GM12873 (cell line): ENCODE data around the gene CLN3.

Source experiments
- TF ChIP-seq, protein P1 (sequence below): IDR thresholded peaks from 2 replicates; pipeline ENCODE4 v1.5.1; 2012; ENCODE audit warnings: low read depth, mild to moderate bottlenecking, moderate library complexity, low read length, control low read depth; ENCODE audit not compliant: insufficient read depth; ENCODE audit errors: missing control alignments

The CLN3 gene

GRCh38 chr16:28532940-28533647, 41.2 kb upstream of the CLN3 start:
- TF ChIP-seq, protein P1, sequence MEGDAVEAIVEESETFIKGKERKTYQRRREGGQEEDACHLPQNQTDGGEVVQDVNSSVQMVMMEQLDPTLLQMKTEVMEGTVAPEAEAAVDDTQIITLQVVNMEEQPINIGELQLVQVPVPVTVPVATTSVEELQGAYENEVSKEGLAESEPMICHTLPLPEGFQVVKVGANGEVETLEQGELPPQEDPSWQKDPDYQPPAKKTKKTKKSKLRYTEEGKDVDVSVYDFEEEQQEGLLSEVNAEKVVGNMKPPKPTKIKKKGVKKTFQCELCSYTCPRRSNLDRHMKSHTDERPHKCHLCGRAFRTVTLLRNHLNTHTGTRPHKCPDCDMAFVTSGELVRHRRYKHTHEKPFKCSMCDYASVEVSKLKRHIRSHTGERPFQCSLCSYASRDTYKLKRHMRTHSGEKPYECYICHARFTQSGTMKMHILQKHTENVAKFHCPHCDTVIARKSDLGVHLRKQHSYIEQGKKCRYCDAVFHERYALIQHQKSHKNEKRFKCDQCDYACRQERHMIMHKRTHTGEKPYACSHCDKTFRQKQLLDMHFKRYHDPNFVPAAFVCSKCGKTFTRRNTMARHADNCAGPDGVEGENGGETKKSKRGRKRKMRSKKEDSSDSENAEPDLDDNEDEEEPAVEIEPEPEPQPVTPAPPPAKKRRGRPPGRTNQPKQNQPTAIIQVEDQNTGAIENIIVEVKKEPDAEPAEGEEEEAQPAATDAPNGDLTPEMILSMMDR: no peak

- TF ChIP-seq, protein P1: no peak
Measured at GRCh38 chr16:28531777-28532744, 40.2 kb upstream of the CLN3 start.

DNA sequence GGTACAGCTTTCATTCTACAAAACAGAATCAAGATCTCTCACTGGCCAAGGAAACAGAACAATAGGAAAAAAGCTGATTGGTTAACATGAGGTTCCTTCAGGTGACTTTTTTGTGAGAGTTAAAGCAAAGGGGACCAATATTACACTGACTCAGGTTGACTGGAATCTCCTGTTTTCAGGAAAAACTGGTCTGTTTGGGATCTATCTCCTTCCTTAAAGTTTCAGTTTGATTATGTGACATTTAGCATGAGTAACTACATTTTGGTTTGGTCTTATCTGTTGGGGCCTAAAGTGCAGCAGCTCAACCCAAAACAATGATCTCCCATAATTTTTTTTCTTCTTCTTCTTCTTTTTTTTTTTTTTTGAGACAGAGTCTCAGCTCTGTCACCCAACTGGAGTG, 37.2 kb upstream of the CLN3 start:
- TF ChIP-seq, protein P1: no peak

DNA sequence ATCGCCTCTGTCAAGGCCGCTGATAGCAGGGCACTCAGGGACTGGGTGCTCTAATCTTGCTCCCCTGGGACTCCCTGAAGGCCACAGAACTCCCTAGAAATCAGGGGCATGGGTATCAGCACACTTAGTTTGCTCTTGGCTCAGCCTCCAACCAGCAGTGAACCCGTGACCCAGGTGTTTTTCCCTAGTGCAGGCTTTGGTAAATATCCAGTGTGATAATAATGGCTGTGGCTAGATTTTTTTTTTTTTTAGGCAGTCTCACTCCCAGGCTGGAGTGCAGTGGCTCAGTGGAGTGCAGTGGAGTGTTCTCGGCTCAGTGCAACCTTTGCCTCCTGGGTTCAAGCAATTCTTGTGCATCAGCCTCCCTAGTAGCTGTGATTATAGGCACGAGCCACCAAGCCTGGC, 36.6 kb upstream of the CLN3 start:
- TF ChIP-seq, protein P1: no peak

DNA sequence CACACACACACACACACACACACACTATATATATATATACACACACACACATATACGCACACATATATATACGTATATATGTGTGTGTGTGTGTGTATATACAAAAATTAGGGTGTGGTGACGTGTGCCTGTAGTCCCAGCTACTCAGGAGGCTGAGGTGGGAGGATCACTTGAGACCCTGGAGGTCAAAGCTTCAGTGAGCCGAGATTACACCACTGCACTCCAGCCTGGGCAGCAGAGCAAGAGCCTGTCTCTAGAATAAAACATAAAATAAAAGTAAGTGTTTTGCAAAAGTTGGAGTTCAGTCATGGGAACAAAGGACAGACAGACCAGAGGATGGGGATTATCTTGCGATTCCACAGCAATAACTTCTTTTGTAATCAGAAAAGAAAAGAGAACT, 36.1 kb upstream of the CLN3 start:
- TF ChIP-seq, protein P1: no peak

- TF ChIP-seq, protein P1: no peak
Measured at GRCh38 chr16:28526201-28527099, 34.6 kb upstream of the CLN3 start.
